Measurements from ENCODE around the gene HDHD2.
A peak's percentile ranks its signal among the peaks of the same experiment; 100 is the strongest.
"Not testable (repeated sequence)": the region's sequence is repeated elsewhere in the genome, so short reads cannot be mapped to it uniquely, and the experiment has no call there.

The HDHD2 gene, protein sequence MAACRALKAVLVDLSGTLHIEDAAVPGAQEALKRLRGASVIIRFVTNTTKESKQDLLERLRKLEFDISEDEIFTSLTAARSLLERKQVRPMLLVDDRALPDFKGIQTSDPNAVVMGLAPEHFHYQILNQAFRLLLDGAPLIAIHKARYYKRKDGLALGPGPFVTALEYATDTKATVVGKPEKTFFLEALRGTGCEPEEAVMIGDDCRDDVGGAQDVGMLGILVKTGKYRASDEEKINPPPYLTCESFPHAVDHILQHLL

GRCh38 chr18:47150029-47150823 is at the start of gene HDHD2:
Gene HDHD2 (minus strand): TSS chr18:47150500. CDS start chr18:47136439, 14,061 bp downstream.
- DNase-seq (ENCODE audit: low spot score) = peak; percentile 84

DNA sequence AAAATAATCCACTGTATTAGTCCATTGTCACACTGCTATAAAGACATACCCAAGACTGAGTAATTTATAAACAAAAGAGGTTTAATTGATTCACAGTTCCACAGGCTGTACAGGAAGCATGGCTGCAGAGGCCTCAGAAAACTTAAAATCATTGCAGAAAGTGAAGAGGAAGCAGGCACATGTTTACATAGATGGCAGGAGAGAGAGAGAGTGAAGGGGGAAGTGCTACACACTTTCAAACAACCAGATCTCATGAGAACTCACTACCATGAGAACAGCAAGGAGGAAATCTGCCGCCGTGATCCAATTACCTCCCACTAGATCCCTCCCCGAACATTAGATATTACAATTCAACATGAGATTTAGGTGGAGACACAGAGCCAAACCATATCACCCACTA is 45.7 kb upstream of the HDHD2 start:
- not testable (repeated sequence) for DNase-seq (ENCODE audit: low spot score)

DNA sequence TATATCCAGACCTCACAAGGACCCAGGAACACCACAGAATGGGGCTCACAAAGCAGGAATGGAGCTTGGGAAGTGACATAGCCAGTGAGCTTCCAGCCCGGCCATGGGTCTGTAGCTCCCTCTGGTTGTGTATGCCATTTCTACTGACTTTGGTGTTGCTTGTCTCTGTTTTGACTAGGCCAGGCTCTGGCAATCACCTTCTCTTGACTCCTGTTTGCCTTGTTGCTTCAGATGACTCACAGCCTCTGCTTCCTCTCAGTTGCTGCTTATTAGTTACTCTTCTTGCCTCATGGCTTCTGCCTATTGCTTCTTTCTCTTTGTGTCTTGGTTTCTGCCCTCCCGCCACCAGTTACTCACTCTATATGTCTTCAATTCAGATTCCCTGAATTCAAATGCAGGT is 41.7 kb upstream of the HDHD2 start:
- peak; percentile 31 for DNase-seq (ENCODE audit: low spot score)

- no peak for DNase-seq (ENCODE audit: low spot score)
Measured at GRCh38 chr18:47187721-47188120, 37.4 kb upstream of the HDHD2 start.

- DNase-seq (ENCODE audit: low spot score) = peak; percentile 14
Measured at GRCh38 chr18:47184419-47185050, 34.2 kb upstream of the HDHD2 start.

DNA sequence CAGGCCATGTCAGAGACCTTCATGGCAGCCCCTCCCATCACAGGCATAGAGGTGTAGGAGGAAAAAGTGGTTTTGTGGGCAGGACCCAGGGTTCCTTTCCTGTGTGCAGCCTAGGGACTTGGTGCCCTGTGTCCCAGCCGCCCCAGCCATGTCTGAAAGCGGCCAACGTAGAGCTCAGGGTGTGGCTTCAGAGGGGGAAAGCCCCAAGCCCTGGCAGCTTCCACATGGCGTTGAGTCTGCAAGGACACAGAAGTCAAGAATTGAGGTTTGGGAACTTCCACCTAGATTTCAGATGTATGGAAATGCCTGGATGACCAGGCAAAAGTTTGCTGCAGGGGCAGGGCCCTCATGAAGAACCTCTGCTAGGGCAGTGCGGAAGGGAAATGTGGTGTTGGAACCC is 31.9 kb upstream of the HDHD2 start:
- not testable (repeated sequence) for DNase-seq (ENCODE audit: low spot score)

- no peak for DNase-seq (ENCODE audit: low spot score)
Measured at GRCh38 chr18:47180765-47181164, 30.5 kb upstream of the HDHD2 start.

DNA sequence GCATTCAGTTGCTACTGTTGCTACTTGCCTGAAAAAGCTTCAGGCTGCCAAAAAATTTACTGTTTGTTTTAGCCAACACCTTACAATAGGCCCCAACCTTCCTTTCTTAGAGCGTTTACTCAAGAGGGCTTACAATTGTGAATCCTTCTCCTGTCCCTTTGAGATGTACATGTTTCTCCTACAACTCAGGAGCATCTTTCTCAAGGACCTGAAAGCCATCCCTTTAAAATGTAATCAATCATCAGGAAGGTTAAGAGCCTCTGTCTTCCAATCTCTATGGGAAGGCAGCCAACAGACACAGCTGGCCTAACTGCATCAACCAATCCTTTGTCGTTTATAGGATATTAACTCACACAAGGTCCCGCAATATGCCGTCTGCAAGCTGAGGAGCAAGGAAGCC is 29.2 kb upstream of the HDHD2 start:
- no peak for DNase-seq (ENCODE audit: low spot score)

DNA sequence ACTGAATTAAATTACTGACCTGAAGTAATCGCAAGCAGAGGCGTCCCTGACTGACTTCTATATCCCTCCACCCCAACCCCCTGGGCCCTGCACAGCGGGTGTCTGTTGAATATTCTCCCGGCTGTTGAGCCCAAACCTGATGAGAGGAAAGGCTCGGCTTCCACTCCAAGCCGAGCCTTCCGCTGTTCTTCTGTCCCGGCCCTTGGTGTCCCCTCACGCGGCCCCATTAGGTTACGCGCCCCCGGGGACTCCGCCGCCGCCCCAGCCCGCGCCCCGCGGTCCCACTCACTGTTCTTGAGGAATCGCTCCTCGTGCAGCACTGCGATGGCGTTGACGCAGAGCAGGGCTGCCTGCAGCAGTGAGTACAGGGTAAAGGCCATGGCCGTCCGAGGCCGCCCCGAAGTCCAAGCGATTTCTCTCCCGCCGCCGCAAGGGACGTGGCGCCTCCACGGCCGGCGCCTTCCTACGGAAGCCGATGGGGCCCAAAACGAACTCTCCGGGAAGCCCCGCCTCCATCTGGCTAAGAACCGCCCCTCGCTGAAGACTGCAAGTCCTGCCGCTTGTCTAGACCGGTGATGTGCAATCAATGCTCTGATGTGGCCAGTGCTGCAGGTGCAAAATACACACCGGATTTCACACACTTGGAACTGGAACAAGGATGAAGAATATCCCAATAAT is 25.7 kb upstream of the HDHD2 start, which contains the start of gene IER3IP1:
IER3IP1 (minus strand) TSS at position 467 of the 678 bp plus-strand sequence; CDS start at position 380, 87 bp downstream.
- peak; percentile 92 for DNase-seq (ENCODE audit: low spot score)

- DNase-seq (ENCODE audit: low spot score) = no peak
Measured at GRCh38 chr18:47175283-47175897, 25.1 kb upstream of the HDHD2 start.

DNA sequence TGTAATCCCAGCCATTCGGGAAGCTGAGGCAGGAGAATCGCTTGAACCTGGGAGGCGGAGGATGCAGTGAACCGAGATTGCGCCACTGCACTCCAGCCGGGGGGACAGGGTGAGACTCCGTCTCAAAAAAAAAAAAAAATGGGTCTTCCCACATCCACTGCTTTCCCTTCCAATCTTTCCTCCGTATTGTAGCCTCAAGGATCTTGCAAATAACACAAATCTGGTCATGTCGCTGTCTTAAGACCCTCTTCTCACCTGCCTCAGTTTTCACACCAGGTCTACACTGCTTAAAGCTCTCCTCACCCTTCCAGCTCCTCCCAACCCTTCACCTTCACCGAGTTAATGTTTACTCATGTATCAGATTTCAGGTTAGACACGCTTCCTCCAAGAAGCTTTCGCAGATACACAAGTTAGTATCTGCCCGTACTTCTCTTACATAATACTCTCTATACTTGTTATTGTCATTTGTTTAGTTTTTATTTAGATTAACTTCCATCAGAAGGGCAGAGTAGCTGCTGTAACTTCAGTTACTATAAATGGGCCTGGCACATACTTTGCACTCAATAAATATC is 24.3 kb upstream of the HDHD2 start:
- no peak for DNase-seq (ENCODE audit: low spot score)

DNA sequence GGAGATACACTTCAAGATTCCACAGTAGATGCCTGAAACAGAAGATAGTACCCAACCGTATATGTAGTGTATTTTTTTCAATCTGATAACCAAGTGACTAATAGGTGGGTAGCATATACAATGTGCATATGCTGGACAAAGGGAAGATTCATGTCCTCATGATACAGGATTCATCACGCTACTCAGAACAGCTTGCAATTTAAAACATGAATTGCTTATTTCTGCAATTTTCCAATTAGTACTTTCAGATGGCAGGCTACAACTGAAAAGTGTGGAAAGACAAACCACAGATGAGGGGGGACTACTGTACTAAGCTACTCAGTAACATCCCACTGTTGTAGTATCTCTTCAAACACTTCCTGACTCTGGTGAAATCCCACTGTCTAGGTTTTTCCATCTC is 22.2 kb upstream of the HDHD2 start:
- DNase-seq (ENCODE audit: low spot score) = no peak

- no peak for DNase-seq (ENCODE audit: low spot score)
Measured at GRCh38 chr18:47168913-47169312, 18.6 kb upstream of the HDHD2 start.

GRCh38 chr18:47168509-47168908 is 18.2 kb upstream of the HDHD2 start:
- DNase-seq (ENCODE audit: low spot score) = no peak

GRCh38 chr18:47166294-47166693 is 16.0 kb upstream of the HDHD2 start:
- DNase-seq (ENCODE audit: low spot score) = no peak

DNA sequence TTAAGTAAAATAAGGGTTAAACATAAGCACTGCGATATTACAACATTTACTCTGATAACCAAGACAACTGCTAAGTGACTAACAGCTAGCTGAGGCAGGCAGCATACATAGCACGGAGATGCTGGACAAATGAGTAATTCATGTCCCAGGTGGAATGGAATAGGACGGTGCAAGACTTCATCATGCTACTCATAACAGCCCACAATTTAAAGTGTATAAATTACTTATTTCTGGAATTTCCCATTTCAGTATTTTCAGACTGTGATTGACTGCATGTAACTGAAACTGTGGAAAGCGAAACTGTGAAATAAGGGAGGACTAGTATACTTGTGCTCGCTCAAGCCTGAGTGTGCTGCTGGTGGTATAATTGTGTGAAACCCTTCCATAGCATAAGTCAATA is 12.9 kb upstream of the HDHD2 start:
- DNase-seq (ENCODE audit: low spot score) = peak; percentile 51

DNA sequence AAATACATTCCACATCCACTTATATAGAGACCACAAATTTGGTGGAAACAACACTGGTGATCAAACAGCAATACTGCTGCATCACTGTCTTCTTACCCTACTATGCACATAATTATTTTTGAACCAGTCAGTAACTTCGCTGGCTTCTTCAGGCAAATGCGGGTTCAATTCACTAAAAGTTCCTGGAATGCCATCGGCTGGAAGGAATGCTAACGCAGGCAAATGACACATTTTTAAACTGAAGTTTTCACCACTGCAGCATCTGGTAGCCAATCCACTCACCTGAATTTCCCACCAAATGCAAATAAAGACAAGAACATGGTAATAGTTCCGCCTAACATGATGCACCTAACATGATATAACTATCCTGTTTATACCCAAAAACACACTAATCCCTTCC is 10.0 kb upstream of the HDHD2 start:
- DNase-seq (ENCODE audit: low spot score) = no peak

- DNase-seq (ENCODE audit: low spot score) = not testable (repeated sequence)
Measured at GRCh38 chr18:47158404-47158803, 8.1 kb upstream of the HDHD2 start.

DNA sequence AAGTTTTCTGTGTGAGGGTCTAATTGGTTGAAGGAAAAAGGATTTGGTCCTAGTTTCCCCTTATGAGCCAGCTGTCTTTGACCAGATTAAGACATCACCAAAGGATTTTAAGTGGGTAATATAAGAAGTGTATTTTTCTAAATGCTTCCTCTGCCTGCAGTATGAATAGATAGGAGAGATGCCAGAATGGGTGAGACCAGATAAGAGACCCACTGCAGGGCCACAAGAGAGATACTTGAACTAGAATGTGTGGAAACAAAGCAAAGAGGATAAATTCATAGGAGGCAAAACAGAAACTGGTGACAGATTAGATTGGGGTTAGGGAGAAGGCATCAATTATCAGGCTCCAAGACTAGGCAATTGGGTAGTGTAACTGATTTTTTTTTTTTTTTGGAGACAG is 1.1 kb upstream of the HDHD2 start:
- DNase-seq (ENCODE audit: low spot score) = no peak

- DNase-seq (ENCODE audit: low spot score) = no peak
Measured at GRCh38 chr18:47150824-47151366, 595 bp upstream of the HDHD2 start.

- DNase-seq (ENCODE audit: low spot score) = peak; percentile 15
Measured at GRCh38 chr18:47149457-47150028, 757 bp downstream of the HDHD2 start.

All from RKO (cell line).